GM19025 (cell line): Measurements from ENCODE around the gene PITPNM1.

Experiments
- ATAC-seq: cut with Tn5 transposase; IDR thresholded peaks from one replicate; pipeline ENCODE4 v1.9.1; 2021; ENCODE audit warnings: mild to moderate bottlenecking, low read depth, moderate library complexity; ENCODE audit not compliant: unreplicated experiment

The PITPNM1 gene

DNA sequence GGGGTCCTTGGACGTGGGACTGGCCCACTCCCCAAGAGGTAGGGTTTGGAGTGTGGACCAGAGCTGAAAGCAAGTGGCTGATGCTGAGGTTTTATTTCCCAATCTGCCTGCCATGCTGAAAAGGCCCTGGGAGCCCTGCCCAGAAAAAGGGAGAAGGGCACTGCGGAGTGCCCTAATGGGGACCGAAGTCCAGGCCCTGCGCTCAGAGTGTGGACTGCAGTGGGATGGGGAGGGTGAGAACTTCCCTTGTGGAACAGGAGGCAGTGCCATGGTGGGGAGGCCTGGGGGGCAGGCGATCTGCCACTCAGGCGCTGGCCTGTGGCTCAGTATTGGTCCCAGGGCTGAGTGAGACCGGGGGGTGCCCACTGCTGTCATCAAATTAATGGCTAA is 56.9 kb downstream of the PITPNM1 start:
- no peak for ATAC-seq

DNA sequence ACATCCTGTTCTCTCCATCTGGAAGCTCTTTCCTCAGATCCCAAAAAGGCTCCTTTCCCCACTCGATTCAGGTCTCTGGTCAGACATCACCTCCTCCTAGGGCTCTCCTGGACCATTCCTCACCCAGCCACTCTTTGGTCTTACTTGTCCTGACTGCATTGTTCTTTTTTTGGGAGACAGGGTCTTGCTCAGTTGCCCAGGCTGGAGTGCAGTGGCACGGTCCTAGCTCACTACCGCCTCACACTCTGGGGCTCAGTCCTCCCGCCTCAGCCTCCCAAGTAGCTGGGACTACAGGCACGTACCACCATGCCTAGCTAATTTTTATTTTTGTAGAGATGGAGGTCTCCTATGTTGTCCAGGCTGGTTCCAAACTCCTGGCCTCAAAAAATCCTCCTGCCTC is 59.6 kb downstream of the PITPNM1 start:
- no peak for ATAC-seq

- ATAC-seq = no peak
Observed at GRCh38 chr11:67442504-67443404, 62.4 kb downstream of the PITPNM1 start.
